ENCODE data around the gene AKR1A1.

GRCh38 chr1:45570631-45571030 lies 20.0 kb downstream of the AKR1A1 start:
- TF ChIP-seq CTCF (IDR thresholded peaks at IDR 0.05) (no peak), POLR2A (IDR thresholded peaks at IDR 0.05) (no peak)
